PC-9 (cell line): ENCODE measurements around the gene KRTAP5-10. TPM values are rescaled to one million over a fixed set of nuclear protein-coding genes. Genes with fewer than 3 reads are reported as not detected.

Source experiments
- BruUV-seq: library from RNA; stranded (reverse); fragments of 400-500 nt; replicated peaks from 2 replicates; lab custom pipeline; 2021; lab: Mats Ljungman, UMichigan
- CTCF ChIA-PET: fragments of 300-600 bp; sonication (Branson Sonifier 250); formaldehyde crosslinking; loops from one replicate; lab custom pipeline; 2022; ENCODE audit warnings: antibody characterized with exemption; lab: Charles Lee
- POLR2A ChIA-PET: fragments of 300-600 bp; sonication (Branson Sonifier 250); formaldehyde crosslinking; loops from one replicate; lab custom pipeline; 2022; ENCODE audit warnings: antibody characterized with exemption; ENCODE audit not compliant: unreplicated experiment; lab: Charles Lee
- DNase-seq, 2 experiments: peaks; one replicate each; pipeline versions ENCODE4 v3.0.0 to v3.0.0-alpha.2; 2015 to 2022; ENCODE audit warnings: mixed read lengths in 1 of 2
- H2AFZ ChIP-seq: fragments of 200-600 bp; sonication (generic); 2 replicates; pipeline ENCODE4 v1.8.1; 2017; ENCODE audit warnings: antibody characterized with exemption
- H3F3A ChIP-seq: fragments of 200-600 bp; sonication (generic); 2 replicates; pipeline ENCODE4 v1.8.1; 2017; ENCODE audit warnings: antibody characterized with exemption, mild to moderate bottlenecking, low read depth; ENCODE audit not compliant: insufficient read depth
- H3K27ac ChIP-seq: fragments of 200-600 bp; sonication (generic); 2 replicates; pipeline ENCODE4 v1.6.1; 2016; ENCODE audit warnings: mixed run types
- H3K27me3 ChIP-seq: fragments of 200-600 bp; sonication (generic); 2 replicates; pipeline ENCODE4 v1.6.1; 2016; ENCODE audit warnings: low read depth, mixed run types; ENCODE audit not compliant: insufficient read depth
- H3K36me3 ChIP-seq: fragments of 200-600 bp; sonication (generic); 2 replicates; pipeline ENCODE4 v1.6.1; 2016; ENCODE audit warnings: low read depth, mixed run types
- H3K4me1 ChIP-seq: fragments of 200-600 bp; sonication (generic); replicated peaks from 2 replicates; pipeline ENCODE4 v1.6.1; 2016; ENCODE audit warnings: mixed run types; ENCODE audit not compliant: insufficient read depth
- H3K4me2 ChIP-seq: fragments of 200-600 bp; sonication (generic); 2 replicates; pipeline ENCODE4 v1.6.1; 2017; ENCODE audit warnings: mixed run types
- H3K4me3 ChIP-seq: fragments of 200-600 bp; sonication (generic); 2 replicates; pipeline ENCODE4 v1.6.1; 2016; ENCODE audit warnings: mixed run types
- H3K79me2 ChIP-seq: fragments of 200-600 bp; sonication (generic); 2 replicates; pipeline ENCODE4 v1.6.1; 2017; ENCODE audit warnings: low read depth, mixed run types
- H3K9me2 ChIP-seq: fragments of 200-600 bp; sonication (generic); 2 replicates; pipeline ENCODE4 v1.8.1; 2017; ENCODE audit warnings: mild to moderate bottlenecking; ENCODE audit not compliant: insufficient read depth
- H3K9me3 ChIP-seq: fragments of 200-600 bp; sonication (generic); 2 replicates; pipeline ENCODE4 v1.8.1; 2016; ENCODE audit warnings: low read depth; ENCODE audit not compliant: insufficient read depth
- H4K20me1 ChIP-seq: fragments of 200-600 bp; sonication (generic); 2 replicates; pipeline ENCODE4 v1.8.1; 2017; ENCODE audit not compliant: insufficient read depth
- CTCF ChIP-seq: fragments of 200-600 bp; sonication (generic); conservative IDR thresholded peaks from 2 replicates; pipeline ENCODE4 v1.6.1; 2017; ENCODE audit warnings: mixed run types, antibody characterized with exemption, mild to moderate bottlenecking, moderate library complexity
- EZH2 ChIP-seq: fragments of 200-600 bp; sonication (generic); IDR thresholded peaks from 2 replicates; pipeline ENCODE4 v1.8.0; 2017; ENCODE audit warnings: antibody characterized with exemption, low read depth
- intact Hi-C: fragments of 100-400 bp; cut with micrococcal nuclease; formaldehyde crosslinking; loops from one replicate; pipeline ENCODE4 v1.10.0; 2022; ENCODE audit not compliant: unreplicated experiment
- total RNA-seq: library from RNA; stranded (reverse); gene quantifications from 2 replicates; pipeline ENCODE4 v1.2.3, GENCODE V29; 2021

KRTAP5-10 gene
- total RNA-seq, 1 experiment from 2014 or later = not detected

- intact Hi-C loops = no loop called here
- no peak for TF ChIP-seq CTCF
- no peak for TF ChIP-seq EZH2
- no TSS peak for BruUV-seq
- no peak overlapping the region for H2AFZ ChIP-seq
- H3K9me3 ChIP-seq = no peaks in the 10 kb centered on the region
- peaks cover 7% of the 10 kb centered on the region; the same call in 1 of the 2 replicates for H3K4me1 ChIP-seq
- no peak overlapping the region for H3K27ac ChIP-seq
- ChIA-PET CTCF (no interaction called here), POLR2A (no interaction called here)
- H3K4me2 ChIP-seq = no peak overlapping the region
- peaks cover 20% of the 10 kb centered on the region; the same call in 1 of the 2 replicates for H3K27me3 ChIP-seq
- H3F3A ChIP-seq = no peaks in the 10 kb centered on the region
- no peak overlapping the region for H3K4me3 ChIP-seq
- no peaks in the 10 kb centered on the region for H3K36me3 ChIP-seq
- H3K9me2 ChIP-seq = no peaks in the 10 kb centered on the region
- H3K79me2 ChIP-seq = no peaks in the 10 kb centered on the region
- no peak for DNase-seq
- no peaks in the 10 kb centered on the region for H4K20me1 ChIP-seq
Measured at GRCh38 chr11:71562120-71562519, 3.2 kb upstream of the KRTAP5-10 start.

GRCh38 chr11:71563406-71563805 lies 2.0 kb upstream of the KRTAP5-10 start:
- DNase-seq = peak in 1 of 2 experiments; percentile 31
- no peak overlapping the region for H3K4me2 ChIP-seq
- no peaks in the 10 kb centered on the region for H3K9me3 ChIP-seq
- H3K9me2 ChIP-seq = no peaks in the 10 kb centered on the region
- no peaks in the 10 kb centered on the region for H4K20me1 ChIP-seq
- CTCF ChIA-PET = interaction anchor here (0.6 to 1.9 kb wide), 9 partner anchors 12 to 792 kb away, joined by 3 to 13 read pairs (median 4); partner anchors contain the start of genes DHCR7 and NADSYN1
- POLR2A ChIA-PET = no interaction called here
- H3K4me3 ChIP-seq = no peak overlapping the region
- TF ChIP-seq EZH2 (no peak), CTCF (peak; percentile 69; the same call in 1 of the 2 replicates)
- no peaks in the 10 kb centered on the region for H3F3A ChIP-seq
- H3K4me1 ChIP-seq = peaks cover 7% of the 10 kb centered on the region; the same call in 1 of the 2 replicates
- H2AFZ ChIP-seq = no peak overlapping the region
- BruUV-seq = no TSS peak
- intact Hi-C loops = no loop called here
- H3K27ac ChIP-seq = no peak overlapping the region
- no peaks in the 10 kb centered on the region for H3K79me2 ChIP-seq
- peaks cover 25% of the 10 kb centered on the region for H3K27me3 ChIP-seq
- no peaks in the 10 kb centered on the region for H3K36me3 ChIP-seq

- Histone ChIP-seq H3K4me2 (no peak overlapping the region), H3K79me2 (no peaks in the 10 kb centered on the region), H3F3A (no peaks in the 10 kb centered on the region), H3K9me3 (no peaks in the 10 kb centered on the region), H3K4me3 (no peak overlapping the region), H4K20me1 (no peaks in the 10 kb centered on the region), H3K36me3 (no peaks in the 10 kb centered on the region), H3K27ac (no peak overlapping the region), H2AFZ (no peak overlapping the region), H3K9me2 (no peaks in the 10 kb centered on the region), H3K4me1 (peaks cover 12% of the 10 kb centered on the region; the same call in 1 of the 2 replicates), H3K27me3 (peaks cover 25% of the 10 kb centered on the region)
- DNase-seq = no peak
- POLR2A ChIA-PET = no interaction called here
- intact Hi-C loops = no loop called here
- CTCF ChIA-PET = interaction anchor here (1.9 kb wide), 1 partner anchor 139 kb away, joined by 13 read pairs; no protein-coding TSS in a partner anchor
- TF ChIP-seq EZH2 = no peak
- no peak for TF ChIP-seq CTCF
- no TSS peak for BruUV-seq
Measured at GRCh38 chr11:71564430-71564829, 933 bp upstream of the KRTAP5-10 start.
